Islet of Langerhans (tissue), 1 donor: ENCODE results near the gene UBTF.

Experiments
- FAIRE-seq: peaks from one replicate; lab custom pipeline; 2011; peaks lifted over from hg19 to GRCh38; lab: Jason Lieb, UNC

UBTF gene

DNA sequence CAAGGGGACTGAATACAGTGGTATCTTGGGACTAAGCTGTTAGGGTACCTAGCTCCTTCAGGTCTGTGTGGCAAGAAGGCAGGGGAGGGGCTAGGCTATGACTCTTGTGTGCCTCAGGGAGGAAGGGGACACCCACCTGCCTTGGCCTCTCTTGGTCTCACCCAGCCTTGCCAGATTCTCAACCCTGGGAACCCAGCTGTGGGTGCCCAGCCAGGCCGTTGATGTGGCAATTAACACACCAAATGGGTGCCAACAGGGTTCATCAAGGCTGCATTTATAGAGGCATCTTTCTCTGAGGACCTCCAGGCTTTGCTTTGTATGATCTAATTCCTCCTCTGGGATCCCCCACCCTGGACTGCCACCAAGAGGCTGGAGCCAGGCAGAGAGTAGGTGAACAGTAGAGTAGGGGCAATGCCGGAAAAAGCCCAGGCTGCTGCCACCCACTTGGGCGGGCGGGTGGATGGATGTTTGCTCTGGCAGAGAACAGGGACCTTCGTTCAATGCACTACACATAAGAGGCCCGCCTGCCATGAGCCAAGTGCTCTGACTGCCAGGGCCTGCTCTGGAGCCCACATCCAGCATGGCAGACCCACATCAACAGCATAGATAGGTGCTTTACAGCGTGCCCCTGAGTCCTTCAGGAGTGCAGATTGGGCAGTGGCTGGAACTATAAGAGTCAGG, 52.2 kb downstream of the UBTF start:
- no peak for FAIRE-seq

- FAIRE-seq: no peak
Observed at GRCh38 chr17:44164476-44164875, 55.0 kb downstream of the UBTF start.

- no peak for FAIRE-seq
Observed at GRCh38 chr17:44159519-44160210, 59.8 kb downstream of the UBTF start.

- FAIRE-seq: no peak
Observed at GRCh38 chr17:44155488-44155887, 64.0 kb downstream of the UBTF start.
